ENCODE results near the gene SCAPER.

DNA sequence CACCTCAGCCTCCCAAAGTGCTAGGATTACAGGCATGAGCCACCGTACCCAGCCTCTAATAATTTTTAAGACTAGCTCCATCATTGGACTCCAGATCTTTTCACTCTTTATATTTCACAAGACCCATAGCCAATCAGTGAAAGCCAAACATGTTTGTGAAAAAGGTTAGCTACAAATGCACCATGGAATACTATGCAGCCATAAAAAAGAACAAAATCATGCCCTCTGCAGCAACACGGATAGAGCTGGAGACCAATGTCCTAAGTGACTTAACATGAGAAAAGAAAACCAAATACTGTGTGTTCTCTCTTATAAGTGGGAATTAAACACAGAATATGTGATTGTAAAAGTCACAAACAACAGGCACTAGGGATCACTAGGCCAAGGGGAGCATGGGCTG lies 3.2 kb downstream of the SCAPER start:
- TF ChIP-seq, protein P1, sequence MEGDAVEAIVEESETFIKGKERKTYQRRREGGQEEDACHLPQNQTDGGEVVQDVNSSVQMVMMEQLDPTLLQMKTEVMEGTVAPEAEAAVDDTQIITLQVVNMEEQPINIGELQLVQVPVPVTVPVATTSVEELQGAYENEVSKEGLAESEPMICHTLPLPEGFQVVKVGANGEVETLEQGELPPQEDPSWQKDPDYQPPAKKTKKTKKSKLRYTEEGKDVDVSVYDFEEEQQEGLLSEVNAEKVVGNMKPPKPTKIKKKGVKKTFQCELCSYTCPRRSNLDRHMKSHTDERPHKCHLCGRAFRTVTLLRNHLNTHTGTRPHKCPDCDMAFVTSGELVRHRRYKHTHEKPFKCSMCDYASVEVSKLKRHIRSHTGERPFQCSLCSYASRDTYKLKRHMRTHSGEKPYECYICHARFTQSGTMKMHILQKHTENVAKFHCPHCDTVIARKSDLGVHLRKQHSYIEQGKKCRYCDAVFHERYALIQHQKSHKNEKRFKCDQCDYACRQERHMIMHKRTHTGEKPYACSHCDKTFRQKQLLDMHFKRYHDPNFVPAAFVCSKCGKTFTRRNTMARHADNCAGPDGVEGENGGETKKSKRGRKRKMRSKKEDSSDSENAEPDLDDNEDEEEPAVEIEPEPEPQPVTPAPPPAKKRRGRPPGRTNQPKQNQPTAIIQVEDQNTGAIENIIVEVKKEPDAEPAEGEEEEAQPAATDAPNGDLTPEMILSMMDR (IDR thresholded peaks at IDR 0.05 in 2 of 3, conservative IDR thresholded peaks at IDR 0.05 in 1 of 3; ENCODE audit: borderline replicate concordance in 1 of 3, insufficient read depth in 1 of 3, low read depth in 2 of 3, low read length in 2 of 3): no peak
- TF ChIP-seq RAD21 (IDR thresholded peaks at IDR 0.05; ENCODE audit: low read depth) (no peak), POLR2AphosphoS5 (IDR thresholded peaks at IDR 0.05; ENCODE audit: low read depth, low read length) (no peak), EZH2 (IDR thresholded peaks at IDR 0.05) (no peak), FOSL1 (IDR thresholded peaks at IDR 0.05; ENCODE audit: low read depth) (no peak)

Data from HCT116 (cell line).